ENCODE results near the gene DCDC2.
A peak's percentile ranks its signal among the peaks of the same experiment; 100 is the strongest.
"Not testable (repeated sequence)": the region's sequence is repeated elsewhere in the genome, so short reads cannot be mapped to it uniquely, and the experiment has no call there.

Gene DCDC2

GRCh38 chr6:24378473-24379097 lies 20.7 kb upstream of the DCDC2 start:
- DNase-seq = no peak

DNA sequence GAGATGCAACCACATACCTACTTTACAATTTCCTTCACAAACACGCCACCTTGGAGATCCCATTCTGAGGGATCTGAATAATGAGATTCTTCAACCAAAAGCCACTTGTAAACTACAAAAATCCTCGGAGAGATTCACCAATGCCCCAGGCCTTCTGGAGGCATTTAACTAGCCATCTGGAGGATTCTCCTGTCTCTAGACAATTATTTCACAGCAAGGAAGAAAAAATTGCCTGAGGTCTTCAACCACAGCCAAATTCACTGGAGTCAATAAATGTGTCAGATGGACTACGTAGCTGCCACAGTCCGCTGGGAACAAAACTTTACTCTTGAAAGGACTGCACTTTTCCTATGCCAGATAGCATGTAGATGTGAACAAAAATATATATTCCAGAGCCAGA lies 19.0 kb upstream of the DCDC2 start:
- DNase-seq = no peak

- no peak for DNase-seq
Observed at GRCh38 chr6:24374612-24375011, 16.8 kb upstream of the DCDC2 start.

DNA sequence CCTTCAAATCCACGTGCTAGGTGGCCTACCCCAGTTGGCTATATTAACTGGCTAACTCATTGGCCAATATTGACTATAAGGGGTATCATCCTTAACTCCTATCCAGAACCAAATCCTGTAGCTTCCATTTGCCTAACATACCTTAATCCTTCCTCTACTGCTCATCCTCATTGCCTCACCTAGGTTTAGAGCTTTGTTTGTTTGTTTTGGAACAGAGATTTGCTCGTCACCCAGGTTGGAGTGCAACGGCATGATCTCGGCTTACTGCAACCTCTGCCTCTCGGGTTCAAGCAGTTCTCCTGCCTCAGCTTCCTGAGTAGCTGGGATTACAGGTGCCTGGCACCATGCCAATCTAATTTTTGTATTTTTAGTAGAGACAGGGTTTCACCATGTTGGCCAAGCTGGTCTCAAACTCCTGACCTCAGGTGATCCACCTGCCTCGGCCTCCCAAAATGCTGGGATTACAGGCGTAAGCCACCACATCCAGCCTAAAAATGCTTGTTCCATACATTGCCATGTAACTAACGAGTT lies 7.3 kb upstream of the DCDC2 start:
- DNase-seq = not testable (repeated sequence)

- DNase-seq = not testable (repeated sequence)
Observed at GRCh38 chr6:24362363-24362762, 4.5 kb upstream of the DCDC2 start.

- peak; percentile 34 for DNase-seq
Observed at GRCh38 chr6:24359640-24360454, 2.0 kb upstream of the DCDC2 start.

DNA sequence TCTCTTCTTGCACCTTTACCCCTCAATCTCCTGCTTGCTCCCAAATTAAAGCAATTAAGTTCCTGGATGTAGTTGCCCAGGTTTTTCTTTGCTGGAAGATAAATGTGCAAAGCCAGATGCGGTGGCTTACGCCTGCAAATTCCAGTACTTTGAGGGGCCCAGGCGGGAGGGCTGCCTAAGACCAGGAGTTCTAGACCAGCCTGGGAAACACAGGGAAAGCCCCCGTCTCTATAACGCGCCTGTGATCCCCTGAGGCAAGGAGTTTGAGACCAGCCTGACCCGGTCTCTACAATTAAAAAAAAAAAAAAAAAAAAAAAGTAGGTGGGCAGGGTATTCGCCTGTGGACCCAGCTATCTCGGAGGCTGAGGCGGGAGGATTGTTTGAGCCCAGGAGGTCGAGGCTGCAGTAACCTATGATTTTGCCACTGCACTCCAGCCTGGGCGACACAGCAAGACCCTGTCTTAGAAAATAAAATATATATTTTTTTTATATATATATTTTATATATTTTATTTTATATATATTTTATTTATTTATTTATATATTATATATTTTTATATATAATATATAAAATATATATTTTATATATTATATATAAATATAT lies 461 bp upstream of the DCDC2 start:
- DNase-seq = no peak

DNA sequence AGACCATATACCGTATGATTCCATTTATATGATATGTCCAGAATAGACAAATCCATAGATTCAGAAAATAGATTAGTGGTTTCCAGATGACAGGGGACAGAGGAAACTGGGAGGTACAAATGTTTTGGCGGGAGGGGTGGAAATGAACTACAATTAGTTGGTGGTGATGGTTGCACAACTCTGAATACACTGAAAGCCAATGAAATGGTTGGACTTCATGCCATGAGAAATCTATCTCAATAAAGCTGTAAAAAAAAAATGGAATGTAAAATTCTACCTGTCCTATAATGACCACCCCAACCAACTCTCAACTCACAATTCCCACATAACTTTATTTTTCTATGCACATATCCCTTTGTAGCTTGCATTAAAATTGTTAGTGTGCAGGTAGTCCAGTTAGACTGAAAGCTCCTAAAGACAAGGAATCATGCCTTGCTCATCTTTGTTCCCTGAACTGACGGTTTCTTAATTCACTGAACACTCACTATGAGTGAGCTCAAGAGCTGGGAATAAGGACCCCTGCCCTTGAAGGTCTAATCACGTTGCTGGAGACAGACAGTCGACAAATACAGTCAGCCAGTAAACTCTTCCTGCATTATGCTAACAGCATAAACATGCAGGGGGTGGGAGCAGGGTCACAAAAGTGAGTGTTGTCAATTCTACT lies 1.4 kb downstream of the DCDC2 start:
- no peak for DNase-seq

GRCh38 chr6:24355393-24355792 lies 2.5 kb downstream of the DCDC2 start:
- DNase-seq = no peak

DNA sequence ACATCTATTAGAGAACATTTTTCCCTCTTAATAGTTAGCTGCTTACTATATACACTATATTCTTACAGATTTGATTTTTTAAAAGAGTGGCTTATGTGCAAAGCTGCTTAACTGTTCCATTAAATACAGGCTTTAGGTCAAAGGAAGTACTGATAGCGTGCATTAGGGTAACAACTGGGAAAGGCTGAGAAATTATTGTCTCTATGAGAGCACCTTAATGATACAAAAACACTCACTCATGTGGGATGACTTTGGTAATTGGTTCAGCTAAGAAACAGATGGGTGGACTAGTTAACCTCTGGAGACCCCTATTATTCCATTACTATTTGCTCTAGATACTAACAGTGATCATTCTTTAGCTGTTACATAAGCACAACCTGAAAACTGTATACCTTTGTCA lies 4.0 kb downstream of the DCDC2 start:
- DNase-seq = no peak

DNA sequence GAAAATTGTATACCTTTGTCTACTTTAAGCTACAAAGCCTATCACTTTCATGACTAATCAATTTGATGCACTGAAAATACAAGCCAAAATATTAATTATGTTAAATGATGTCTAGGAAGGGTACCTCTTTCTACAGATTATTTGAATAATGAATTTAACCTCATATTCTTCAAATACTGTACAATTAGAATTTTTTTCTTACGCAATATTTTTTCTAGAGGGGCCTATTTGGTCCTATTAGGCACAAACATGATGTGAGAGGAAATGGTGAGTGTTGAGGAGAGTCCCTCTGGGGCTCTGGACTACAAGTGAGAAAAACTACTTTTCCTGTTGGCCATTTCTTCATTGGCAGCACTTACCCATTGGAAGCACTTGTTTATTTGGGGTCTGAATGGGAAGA lies 5.4 kb downstream of the DCDC2 start:
- no peak for DNase-seq

GRCh38 chr6:24344976-24345375 lies 12.9 kb downstream of the DCDC2 start:
- no peak for DNase-seq

DNA sequence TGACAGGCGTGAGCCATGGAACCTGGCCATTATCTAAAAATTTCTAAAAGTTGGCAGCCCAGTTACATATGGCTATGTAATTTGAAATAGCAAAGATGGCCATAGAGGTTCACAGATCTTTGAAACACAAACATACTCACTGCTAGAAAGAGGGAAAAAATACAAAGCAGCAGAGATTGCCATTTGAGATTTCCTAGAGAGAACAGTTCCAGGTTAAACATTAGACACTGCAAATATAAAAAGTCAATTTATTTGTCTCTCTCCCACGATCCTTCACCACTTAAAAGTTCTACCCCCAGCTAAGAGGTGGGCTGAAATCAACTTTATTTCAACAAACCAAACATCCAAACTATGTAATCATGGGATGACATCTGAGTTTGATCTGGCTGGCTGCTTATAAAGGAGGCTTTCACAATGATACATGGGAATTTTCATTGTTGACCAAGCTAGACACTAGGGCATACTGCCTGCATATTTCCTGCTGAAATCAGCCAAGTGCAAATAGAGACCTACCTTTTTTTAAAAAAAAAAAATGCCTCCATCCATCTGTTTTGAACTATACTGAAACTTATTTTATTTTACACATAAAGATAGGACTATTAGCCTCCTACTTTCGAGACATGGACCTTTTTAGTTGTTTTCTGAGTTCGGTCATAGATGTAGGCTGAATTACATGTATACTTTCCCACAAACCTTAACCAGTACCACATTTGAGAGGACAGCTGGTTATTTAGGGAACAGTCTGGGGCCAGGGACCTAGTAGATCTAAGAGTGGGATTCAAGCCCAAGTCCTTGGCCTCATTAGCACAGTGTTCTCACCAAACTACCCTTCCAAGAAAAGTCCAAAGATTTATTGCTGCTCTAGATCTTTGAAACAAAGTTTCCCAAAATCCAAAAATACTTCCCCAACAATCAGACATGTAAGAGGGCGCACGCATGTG lies 16.6 kb downstream of the DCDC2 start:
- DNase-seq = no peak

GRCh38 chr6:24339932-24340331 lies 17.9 kb downstream of the DCDC2 start:
- no peak for DNase-seq

DNA sequence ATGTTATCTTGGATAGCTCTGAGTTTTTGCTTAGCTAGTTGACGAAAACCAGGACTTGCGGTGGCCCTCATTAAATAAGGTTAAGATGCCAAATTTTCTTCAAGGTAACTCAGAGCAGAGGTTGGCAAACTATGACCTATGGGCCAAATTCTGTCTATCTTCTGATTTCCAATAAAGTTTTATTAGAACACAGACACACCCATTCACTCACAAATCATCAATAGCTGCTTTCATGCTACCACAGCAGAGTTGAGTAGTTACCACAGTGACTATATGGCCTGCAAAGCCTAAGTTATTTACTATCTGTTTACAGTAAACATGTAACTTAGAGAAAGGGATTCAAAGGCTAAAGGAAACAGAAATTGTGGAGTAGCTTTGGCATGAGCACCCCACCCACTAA lies 23.6 kb downstream of the DCDC2 start:
- DNase-seq = no peak

GRCh38 chr6:24332317-24332716 lies 25.5 kb downstream of the DCDC2 start:
- DNase-seq = no peak

- DNase-seq = no peak
Observed at GRCh38 chr6:24330137-24330732, 27.6 kb downstream of the DCDC2 start.

- DNase-seq = no peak
Observed at GRCh38 chr6:24329451-24329850, 28.4 kb downstream of the DCDC2 start.

DNA sequence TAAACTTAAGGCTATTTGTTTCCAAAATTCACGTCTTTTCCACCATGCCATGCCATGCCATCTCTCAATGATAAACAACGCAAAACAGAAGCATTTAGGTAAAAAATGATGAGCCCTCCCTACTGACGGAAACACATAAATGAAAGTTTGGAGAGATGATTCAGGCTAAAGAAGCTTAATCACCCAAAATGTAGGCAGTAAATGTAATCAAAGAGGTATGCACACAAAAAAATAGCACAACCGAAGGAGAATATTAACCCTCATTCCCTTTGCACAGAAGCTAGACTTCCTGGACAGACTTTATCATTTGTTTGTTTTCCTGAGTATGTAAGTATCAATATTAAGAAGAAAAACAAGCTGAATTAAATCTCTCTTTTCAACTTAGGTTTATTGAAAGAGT lies 28.8 kb downstream of the DCDC2 start:
- DNase-seq = no peak

- no peak for DNase-seq
Observed at GRCh38 chr6:24327756-24328155, 30.1 kb downstream of the DCDC2 start.

- no peak for DNase-seq
Observed at GRCh38 chr6:24325978-24326377, 31.9 kb downstream of the DCDC2 start.

DNA sequence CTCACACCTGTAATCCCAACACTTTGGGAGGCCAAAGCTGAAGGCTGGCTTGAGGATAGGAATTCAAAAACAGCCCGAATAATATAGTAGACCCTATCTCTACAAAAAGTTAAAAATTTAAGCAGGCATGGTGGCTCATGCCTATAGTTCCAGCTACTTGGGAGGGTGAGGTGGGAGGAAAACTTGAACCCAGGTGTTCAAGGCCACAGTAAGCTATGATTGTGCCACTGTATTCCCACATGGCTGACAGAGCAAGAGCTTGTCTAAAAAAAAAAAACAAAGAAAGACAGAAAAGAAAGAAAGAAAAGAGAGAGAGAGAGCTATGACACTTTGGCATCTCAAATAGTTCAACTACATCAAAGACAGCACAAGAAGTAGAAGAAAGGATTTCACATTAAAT lies 33.2 kb downstream of the DCDC2 start:
- no peak for DNase-seq

Data from 8988T (cell line).